ENCODE measurements around the gene TNK1. TPM values are rescaled to one million over a fixed set of nuclear protein-coding genes. Genes with fewer than 3 reads are reported as not detected.

TNK1 gene
- polyA plus RNA-seq, 3 donors, result 2.1 to 8.0 (median 5.5) TPM

DNA sequence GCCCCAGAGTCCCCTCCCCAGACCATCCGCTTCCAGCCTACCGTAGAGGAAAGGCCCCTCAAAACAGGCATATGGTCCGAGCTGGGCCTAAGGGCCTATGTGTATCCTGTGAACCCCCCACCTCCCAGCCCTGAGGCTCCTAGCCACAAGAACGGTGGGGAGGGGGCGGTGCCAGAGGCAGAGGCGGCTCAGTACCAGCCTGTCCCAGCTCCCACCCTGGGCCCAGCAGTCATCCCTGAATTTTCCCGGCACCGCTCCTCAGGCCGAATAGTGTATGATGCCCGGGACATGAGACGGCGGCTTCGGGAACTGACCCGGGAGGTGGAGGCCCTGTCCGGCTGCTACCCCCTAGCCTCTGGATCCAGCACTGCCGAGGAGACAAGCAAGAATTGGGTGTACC lies 40.3 kb downstream of the TNK1 start:
- no peak overlapping the region for H3K27ac ChIP-seq (ENCODE audit: low read depth, low read length)

DNA sequence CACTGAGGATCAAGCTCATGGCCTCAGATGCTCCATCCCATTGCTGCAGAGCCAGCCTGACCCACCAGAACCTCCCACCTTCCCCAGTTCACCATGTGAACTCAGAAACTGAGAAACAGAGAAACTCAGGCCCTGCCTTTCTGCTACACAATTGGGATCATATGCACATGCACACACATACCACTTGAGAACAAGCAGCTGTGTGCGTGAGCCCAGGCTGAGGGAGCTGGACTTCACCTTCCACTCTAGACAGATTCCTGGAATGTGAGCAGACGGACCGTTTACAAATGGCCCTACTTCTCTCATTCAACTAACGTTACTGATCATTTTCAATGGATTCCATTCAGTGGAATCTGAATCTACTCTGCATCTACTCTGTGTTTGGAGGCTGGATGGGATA lies 42.8 kb downstream of the TNK1 start:
- 61 to 78% (median 65%) methylated on average over 4 of the region's 4 CpGs for WGBS, 3 donors

More for the DNA sequence above, 40.3 kb downstream of the TNK1 start:
- WGBS, 3 donors, result 92 to 95% (median 94%) methylated on average over 16 of the region's 16 CpGs

DNA sequence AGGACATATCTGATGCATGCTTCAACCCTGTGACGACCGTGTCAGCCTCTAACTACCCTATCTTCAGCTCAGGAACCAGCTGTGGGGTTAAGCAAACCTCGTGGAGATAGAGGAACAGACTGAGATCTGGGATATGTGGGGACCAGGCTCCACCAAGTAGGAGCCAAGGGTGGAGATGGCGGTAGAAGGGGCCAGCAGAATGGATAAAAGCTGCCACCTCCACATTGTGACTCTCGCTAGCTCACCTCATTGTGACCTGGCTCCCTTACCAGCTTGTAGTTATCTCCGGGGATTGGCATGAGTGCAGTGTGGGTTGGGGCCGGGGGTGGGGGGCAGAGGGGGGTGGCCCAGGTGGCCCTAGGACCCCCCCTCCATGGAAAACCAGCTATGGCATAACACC lies 44.4 kb downstream of the TNK1 start, which contains the start of gene SPEM2:
Gene SPEM2 (plus strand): TSS at position 301 of the 400 bp plus-strand sequence. CDS start 73 bp downstream, at position 374.
- 71 to 85% (median 78%) methylated on average over 7 of the region's 7 CpGs for WGBS, 3 donors
- H3K27ac ChIP-seq (ENCODE audit: low read depth, low read length), result no peak within 1 kb of the TSS

More for the DNA sequence above, 42.8 kb downstream of the TNK1 start:
- H3K27ac ChIP-seq (ENCODE audit: low read depth, low read length), result no peak overlapping the region

DNA sequence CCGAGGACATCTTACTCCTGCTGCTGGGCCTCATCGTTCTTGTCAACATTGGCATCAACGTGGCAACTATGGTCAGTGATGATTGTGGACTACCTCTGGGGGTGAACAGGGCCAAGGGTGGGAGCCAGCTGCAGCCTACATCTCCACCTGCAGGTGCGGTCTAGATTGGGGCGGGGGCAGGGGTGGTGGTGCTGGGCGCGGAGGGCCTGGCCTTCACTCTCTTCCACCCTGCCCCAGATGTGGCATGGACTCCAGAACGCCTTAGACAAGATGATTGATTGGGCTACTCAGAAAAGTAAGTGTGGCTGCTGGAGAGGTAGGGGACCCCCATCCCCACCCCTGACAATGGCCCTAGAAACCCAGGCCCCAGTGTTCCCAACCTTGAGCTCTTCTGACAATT lies 44.9 kb downstream of the TNK1 start:
- H3K27ac ChIP-seq (ENCODE audit: low read depth, low read length), result no peak overlapping the region
- WGBS, 3 donors, result 80 to 85% (median 81%) methylated on average over 8 of the region's 8 CpGs

DNA sequence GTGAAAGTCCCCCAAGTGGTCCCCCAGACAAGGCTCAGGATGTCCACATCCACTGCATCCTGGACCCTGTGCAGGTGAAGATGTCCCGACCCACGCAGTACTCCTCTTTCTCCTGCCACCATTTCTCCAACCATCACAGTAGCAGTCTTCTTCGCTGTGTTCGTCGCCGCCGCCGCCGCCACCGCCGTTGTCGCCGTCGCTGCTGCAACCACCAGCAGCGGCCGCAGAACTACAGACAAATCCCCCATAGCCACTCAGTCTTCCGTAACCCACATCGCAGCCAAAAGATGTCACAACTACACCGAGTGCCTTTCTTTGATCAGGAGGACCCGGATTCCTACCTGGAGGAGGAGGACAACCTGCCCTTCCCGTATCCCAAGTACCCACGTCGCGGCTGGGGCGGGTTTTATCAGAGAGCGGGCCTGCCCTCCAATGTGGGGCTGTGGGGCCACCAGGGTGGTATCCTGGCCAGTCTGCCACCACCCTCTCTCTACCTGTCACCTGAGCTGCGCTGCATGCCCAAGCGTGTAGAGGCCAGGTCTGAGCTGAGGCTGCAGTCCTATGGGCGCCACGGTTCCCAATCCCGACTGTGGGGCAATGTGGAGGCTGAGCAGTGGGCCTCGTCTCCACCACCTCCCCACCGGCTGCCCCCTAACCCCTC lies 45.4 kb downstream of the TNK1 start:
- WGBS, 3 donors, result 93 to 97% (median 96%) methylated on average over 33 of the region's 33 CpGs
- H3K27ac ChIP-seq (ENCODE audit: low read depth, low read length), result no peak overlapping the region

DNA sequence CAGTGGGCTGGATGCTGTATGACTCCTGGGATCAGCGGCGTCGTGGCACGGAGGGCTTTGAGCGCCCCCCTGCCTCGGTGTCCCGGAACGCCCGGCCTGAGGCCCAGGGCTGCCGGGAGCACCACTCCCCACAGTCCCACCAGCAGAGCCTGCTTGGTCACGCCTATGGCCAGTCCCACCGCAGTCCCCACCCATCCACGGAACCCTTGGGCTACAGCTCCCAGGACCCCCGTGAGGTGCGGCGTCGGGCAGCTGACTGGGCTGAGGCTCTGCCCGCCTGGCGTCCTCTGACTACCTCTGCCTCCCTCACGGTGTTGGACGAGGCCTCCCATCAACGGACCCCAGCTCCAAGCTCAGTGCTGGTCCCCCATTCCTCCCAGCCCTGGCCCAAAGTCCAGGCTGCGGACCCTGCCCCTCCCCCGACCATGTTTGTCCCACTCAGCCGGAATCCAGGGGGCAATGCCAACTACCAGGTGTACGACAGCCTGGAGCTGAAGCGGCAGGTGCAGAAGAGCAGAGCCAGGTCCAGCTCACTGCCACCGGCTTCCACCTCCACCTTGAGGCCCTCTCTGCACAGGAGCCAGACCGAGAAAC lies 46.1 kb downstream of the TNK1 start:
- H3K27ac ChIP-seq (ENCODE audit: low read depth, low read length), result no peak overlapping the region
- 88 to 95% (median 92%) methylated on average over 27 to 29 of the region's 29 CpGs for WGBS, 3 donors

DNA sequence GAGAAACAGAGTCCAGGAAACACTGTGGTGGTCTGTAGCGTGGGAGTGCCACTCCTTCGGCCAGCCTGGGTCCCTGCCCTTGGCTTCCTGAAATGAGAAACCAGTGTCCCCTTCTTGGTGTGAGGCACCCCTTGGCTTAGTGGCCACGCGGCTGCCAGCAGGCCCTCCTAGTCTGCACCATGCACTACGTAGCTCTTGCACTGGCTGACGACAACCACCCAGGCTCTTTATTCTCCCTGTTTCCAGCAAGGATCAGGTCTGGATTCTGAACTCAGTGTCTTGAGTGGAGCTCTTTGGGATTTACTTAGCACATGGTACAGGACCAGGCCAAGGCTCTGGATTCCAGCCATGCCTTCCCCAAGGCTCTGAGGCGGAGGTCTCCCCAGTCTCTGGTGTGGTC lies 46.7 kb downstream of the TNK1 start:
- H3K27ac ChIP-seq (ENCODE audit: low read depth, low read length), result no peak overlapping the region
- WGBS, 3 donors, result 86 to 89% (median 88%) methylated on average over 7 of the region's 7 CpGs

DNA sequence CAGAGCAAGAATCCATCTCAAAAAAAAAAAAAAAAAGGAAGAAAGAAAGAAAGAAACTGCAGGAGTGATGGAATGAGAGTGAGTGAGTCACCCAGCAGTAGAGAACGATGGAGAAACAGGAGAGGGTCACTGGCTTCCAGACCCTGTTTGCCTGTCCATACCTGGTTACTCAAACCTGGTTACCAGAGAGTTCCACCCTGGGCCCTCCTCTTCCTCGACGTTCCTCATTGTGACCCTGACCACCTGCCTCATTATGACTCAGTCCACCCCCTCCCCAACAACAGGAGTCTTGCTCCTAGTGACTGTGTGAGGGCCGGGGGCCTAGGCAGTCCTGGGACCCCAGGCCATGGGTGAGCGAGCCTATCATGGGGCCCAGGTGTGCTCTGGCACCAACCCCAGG lies 47.7 kb downstream of the TNK1 start, which contains the start of gene SPEM3:
Gene SPEM3 (plus strand): TSS at position 301 of the 400 bp plus-strand sequence. CDS start 46 bp downstream, at position 347.
- 64 to 72% (median 71%) methylated on average over 5 of the region's 5 CpGs for WGBS, 3 donors
- H3K27ac ChIP-seq (ENCODE audit: low read depth, low read length), result no peak within 1 kb of the TSS

DNA sequence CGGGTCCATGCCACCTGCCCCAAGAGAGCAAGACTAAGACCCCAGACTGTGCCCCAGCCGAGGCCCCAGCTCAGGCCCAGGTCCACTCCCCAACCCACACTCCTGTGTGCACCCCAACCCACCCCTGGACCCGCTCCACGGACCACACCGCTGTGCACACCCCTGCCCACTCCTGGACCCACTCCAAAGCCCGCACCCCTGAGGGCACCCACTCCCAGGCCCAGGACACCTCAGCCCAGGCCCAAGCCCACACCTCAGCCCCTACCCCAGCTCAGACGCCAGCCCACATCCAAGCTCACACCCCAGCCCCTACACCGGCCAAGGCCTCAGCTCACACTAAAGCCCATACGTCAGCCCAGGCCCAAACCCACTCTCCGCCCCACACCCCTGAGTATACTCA lies 48.8 kb downstream of the TNK1 start:
- WGBS, 3 donors, result 89 to 93% (median 93%) methylated on average over 7 to 10 of the region's 10 CpGs
- H3K27ac ChIP-seq (ENCODE audit: low read depth, low read length), result no peak overlapping the region

DNA sequence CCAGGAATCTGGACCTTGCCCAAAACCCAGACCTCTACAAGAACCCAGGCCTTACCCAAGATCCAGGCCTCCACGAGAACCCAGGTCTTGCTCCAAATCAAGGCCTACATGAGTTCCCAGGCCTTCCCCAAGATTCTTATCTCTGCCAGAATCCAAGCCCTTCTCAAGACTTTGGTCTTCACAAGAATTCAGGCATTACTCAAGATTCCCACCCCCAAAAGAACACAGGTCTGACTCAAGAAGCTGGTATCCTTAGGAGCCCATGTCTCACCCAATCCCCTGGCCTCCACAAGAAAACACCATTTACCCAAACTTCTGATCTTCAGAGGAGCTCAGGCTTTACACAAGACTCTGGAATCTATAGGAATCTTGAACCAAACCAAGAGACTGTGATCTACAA lies 50.3 kb downstream of the TNK1 start:
- no peak overlapping the region for H3K27ac ChIP-seq (ENCODE audit: low read depth, low read length)
- 89 to 95% (median 95%) methylated on average over 1 of the region's 1 CpG for WGBS, 3 donors

DNA sequence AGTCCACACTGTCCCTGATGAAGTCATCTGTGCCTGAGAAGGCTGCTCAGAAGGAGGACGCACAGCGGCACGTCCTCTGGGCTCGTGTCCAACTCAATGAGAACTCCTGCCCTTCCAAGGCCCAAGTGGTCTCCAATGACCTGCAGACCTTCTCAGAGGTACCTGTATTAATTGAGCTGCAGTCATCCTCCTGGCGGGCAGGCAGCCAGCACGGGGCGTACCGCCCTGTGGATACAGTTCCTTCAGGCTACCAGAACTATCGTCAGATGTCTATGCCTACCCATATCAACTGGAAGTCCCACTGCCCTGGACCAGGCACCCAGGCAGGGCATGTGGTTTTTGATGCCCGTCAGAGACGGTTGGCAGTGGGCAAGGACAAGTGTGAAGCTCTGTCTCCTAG lies 51.4 kb downstream of the TNK1 start:
- H3K27ac ChIP-seq (ENCODE audit: low read depth, low read length), result no peak overlapping the region
- 90 to 94% (median 91%) methylated on average over 11 of the region's 11 CpGs for WGBS, 3 donors

DNA sequence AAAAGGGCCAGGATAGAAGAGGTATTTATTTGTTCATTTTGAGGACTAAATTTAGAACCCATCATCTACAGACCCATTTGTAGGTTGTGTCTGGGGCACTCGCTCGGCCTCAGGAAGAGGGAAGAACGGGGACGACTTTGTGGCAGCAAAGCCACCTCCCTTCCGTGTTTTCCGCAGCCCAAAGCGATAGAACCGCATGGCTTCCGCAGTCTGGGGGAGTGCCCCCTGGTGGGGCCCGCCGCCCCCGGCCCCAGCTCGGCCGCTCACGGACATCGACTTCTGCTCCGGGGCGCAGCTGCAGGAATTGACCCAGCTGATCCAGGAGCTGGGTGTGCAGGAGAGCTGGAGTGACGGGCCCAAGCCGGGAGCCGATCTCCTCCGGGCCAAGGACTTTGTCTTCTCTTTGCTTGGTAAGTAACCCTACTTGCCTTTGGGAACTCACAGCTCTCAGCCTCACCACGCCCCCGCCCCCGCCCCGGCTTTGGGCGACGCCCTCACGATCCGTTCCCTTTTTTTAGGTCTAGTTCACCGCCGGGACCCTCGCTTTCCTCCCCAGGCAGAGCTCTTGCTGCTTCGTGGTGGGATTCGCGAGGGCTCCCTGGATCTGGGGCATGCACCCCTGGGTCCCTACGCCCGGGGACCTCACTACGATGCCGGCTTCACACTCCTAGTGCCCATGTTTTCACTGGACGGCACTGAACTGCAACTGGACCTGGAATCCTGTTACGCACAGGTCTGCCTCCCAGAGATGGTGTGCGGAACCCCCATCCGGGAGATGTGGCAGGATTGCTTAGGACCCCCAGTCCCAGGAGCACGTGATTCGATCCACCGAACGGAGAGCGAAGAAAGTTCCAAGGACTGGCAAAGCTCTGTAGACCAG lies 55.0 kb downstream of the TNK1 start:
- no peak overlapping the region for H3K27ac ChIP-seq (ENCODE audit: low read depth, low read length)
- WGBS, 3 donors, result 8 to 10% (median 9%) methylated on average over 48 to 49 of the region's 49 CpGs

DNA sequence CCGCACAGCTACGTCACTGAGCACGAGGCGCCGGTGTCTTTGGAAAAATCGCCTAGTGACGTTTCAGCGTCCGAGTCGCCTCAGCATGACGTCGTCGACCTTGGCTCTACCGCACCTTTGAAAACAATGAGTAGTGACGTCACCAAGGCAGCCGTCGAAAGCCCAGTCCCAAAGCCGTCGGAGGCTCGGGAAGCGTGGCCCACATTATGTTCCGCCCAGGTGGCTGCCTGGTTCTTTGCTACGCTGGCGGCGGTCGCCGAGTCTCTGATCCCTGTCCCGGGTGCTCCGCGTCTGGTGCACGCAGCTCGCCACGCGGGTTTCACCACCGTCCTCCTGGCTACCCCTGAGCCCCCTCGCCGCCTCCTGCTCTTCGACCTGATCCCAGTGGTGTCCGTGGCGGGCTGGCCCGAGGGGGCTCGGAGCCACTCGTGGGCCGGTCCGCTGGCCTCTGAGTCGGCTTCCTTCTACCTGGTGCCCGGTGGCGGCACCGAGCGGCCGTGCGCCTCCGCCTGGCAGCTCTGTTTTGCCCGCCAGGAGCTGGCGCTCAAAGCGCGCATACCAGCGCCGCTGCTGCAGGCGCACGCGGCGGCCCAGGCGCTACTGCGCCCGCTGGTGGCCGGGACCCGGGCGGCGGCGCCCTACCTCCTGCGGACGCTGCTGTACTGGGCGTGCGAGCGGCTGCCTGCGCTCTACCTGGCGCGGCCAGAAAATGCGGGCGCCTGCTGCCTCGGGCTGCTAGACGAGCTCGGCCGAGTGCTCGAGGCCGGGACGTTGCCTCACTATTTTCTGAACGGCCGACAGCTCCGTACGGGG lies 55.9 kb downstream of the TNK1 start:
- 4 to 9% (median 9%) methylated on average over 74 to 92 of the region's 92 CpGs for WGBS, 3 donors
- no peak overlapping the region for H3K27ac ChIP-seq (ENCODE audit: low read depth, low read length)

DNA sequence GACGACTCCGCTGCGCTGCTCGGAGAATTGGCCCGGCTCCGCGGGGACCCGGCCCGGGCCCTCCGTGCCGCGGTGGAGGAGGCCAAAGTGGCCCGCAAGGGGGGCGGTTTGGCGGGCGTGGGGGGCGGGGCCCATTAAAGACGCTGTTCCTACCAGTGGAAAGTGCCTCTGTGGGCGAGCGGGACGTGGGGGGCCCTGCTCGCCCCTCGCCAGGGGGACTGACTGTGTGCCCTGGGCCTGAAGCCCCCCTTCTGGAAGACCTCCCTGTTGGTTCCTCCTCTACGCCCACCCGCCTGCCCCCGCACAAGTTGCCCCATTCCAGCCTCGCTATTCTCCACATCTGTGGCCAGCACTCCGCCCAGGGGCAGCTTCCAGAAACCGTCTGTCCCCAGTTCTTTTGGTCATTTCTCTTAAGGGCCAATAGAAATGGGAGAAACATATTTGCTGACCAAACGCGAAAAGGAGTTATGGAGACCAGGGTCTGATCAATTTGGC lies 56.5 kb downstream of the TNK1 start:
- H3K27ac ChIP-seq (ENCODE audit: low read depth, low read length), result no peak overlapping the region
- WGBS, 3 donors, result 29 to 31% (median 30%) methylated on average over 17 to 31 of the region's 31 CpGs

DNA sequence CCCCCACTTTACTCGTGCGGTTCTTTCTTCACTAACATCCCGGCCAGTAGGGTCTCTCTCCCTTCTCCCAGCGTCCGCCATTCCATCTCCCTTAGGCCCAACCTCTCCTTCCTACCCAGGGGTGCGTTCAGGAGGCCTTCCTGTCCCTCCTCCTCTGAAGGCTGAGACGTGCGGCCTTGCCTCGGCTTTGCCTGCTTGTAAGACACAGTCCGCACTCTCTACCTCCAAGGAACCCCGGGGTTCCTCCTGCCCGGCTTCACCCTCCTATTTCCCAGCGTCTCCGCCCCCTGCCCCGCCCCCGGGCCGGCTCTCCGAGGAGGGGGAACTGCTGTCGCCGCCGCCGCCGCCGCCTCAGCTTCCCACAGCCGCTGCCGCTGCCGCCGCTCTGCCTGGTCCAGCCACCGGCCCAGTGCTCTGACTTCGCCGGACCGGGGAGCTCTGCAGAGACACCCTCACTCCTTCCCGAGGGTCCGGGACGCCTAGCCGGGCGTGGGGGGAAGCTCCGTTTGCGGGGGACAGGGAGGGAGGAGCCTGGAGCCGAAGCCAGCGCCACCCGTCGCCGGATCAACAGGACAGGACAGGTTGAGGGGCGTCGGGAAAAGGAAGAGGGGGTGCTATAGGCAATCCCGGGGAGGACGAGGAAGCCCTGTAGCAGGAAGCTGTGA lies 57.2 kb downstream of the TNK1 start:
- H3K27ac ChIP-seq (ENCODE audit: low read depth, low read length), result no peak overlapping the region
- 10 to 50% (median 13%) methylated on average over 47 to 48 of the region's 48 CpGs for WGBS, 3 donors

DNA sequence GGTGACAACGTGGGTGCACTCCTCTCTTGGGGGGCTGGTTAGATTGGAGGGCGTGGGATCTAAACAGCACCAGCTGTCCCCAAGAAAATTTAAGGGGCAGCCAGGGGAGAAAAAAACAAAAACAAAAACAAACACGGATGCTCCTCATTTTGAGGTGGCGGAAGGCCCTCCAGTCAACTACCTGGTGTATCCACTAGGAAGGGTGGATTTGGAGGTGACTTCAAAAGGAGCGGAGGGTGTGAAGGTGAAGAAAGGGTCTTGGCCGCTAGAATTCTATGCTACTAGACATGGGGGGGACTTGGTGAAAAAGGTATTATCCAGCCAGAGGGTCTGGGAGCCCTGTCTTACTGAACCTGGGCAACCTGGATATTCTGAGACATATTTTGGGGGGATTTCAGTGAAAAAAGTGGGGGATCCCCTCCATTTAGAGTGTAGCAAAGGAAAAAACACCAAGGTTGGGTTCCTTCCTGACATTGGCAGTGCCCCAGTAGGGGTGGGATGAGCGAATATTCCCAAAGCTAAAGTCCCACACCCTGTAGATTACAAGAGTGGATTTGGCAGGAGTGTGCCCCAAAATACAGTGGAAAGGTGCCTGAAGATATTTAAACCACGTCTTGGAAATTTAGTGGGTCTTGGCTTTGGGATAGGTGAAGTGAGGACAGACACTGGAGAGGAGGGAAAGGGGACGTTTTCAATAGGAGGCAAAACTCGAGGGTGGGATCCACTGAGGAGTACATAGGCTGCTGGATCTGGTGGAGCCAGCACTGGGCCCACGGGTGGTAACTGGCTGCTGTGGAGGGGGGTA lies 58.0 kb downstream of the TNK1 start:
- H3K27ac ChIP-seq (ENCODE audit: low read depth, low read length), result no peak overlapping the region
- WGBS, 3 donors, result 45 to 68% (median 46%) methylated on average over 11 of the region's 11 CpGs
